ENCODE results near the gene MUC5B. TPM values are rescaled to one million over a fixed set of nuclear protein-coding genes. Genes with fewer than 3 reads are reported as not detected.

The MUC5B gene
- total RNA-seq, 4 donors from 2014 or later = 0.44 TPM; not detected in 3

GRCh38 chr11:1177020-1177770 lies 45.7 kb upstream of the MUC5B start:
- ATAC-seq (ENCODE audit: low FRiP score) = no peak
- no peak for TF ChIP-seq CTCF (IDR thresholded peaks at IDR 0.05)
- DNase-seq (ENCODE audit: low spot score) = no peak

- DNase-seq (ENCODE audit: low spot score) = no peak
Observed at GRCh38 chr11:1177771-1178090, 45.1 kb upstream of the MUC5B start.

GRCh38 chr11:1178201-1178885 lies 44.5 kb upstream of the MUC5B start:
- DNase-seq (ENCODE audit: low spot score) (no peak), ATAC-seq (ENCODE audit: low FRiP score) (no peak)
- TF ChIP-seq CTCF (IDR thresholded peaks at IDR 0.05) = no peak

More at GRCh38 chr11:1177771-1178090, 45.1 kb upstream of the MUC5B start:
- TF ChIP-seq CTCF (IDR thresholded peaks at IDR 0.05) = no peak
- ATAC-seq (ENCODE audit: low FRiP score) = no peak

GRCh38 chr11:1178906-1179305 lies 44.0 kb upstream of the MUC5B start:
- TF ChIP-seq CTCF (IDR thresholded peaks at IDR 0.05) = no peak
- ATAC-seq (ENCODE audit: low FRiP score) (no peak), DNase-seq (ENCODE audit: low spot score) (no peak)

GRCh38 chr11:1179641-1180040 lies 43.2 kb upstream of the MUC5B start:
- TF ChIP-seq CTCF (IDR thresholded peaks at IDR 0.05) = no peak
- ATAC-seq (ENCODE audit: low FRiP score) = no peak
- no peak for DNase-seq (ENCODE audit: low spot score)

GRCh38 chr11:1180171-1180570 lies 42.7 kb upstream of the MUC5B start:
- no peak for TF ChIP-seq CTCF (IDR thresholded peaks at IDR 0.05)
- DNase-seq (ENCODE audit: low spot score) = no peak
- no peak for ATAC-seq (ENCODE audit: low FRiP score)

- DNase-seq (ENCODE audit: low spot score) (no peak), ATAC-seq (ENCODE audit: low FRiP score) (no peak)
- TF ChIP-seq CTCF (IDR thresholded peaks at IDR 0.05) = no peak
Observed at GRCh38 chr11:1180947-1181391, 41.9 kb upstream of the MUC5B start.
